ENCODE results near the gene HOXD13.
A peak's percentile ranks its signal among the peaks of the same experiment; 100 is the strongest.

DNA sequence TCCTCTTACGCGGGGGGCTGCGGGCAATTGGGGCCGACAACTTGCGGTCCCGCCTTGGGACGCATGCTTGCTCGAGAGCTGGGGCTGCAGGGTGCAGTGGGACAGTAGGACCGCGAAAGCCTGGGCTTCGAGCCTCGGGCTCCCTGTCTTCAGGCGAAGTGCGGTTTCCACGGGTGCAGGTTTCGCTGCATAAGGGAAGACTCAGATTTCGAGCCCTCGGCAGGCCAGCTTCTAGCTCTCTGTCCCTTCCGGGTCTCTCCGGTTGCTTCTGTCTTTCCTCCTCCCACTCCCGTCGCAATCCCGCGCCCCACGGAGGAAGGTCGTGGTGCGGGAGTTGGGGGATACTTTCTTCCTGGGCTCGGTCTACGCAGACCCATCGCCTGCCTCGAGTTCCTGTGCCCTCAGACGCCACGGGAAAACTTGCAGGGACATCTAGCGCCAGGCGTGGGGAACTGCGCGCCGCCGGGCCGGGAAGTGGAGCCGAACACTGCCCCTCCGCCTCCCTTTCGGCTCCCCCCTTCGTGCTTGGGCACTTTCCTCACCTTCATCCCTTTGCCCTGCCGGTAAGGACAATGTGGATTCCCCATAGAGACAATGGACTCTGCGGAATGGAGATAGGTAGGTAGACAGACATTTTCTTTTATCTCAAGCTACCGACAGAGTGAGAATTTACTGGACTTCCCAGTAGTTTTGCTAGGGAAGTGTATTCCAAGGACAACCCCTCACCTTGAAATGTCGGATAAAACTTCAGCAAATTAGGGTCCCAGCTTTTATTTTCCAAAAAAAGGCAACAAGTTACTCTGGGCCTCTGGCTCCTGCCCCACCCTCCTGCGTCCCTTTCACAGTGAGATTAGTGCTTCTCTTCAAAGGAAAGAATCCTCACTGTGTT lies 4.2 kb upstream of the HOXD13 start:
- TF ChIP-seq, protein P1, sequence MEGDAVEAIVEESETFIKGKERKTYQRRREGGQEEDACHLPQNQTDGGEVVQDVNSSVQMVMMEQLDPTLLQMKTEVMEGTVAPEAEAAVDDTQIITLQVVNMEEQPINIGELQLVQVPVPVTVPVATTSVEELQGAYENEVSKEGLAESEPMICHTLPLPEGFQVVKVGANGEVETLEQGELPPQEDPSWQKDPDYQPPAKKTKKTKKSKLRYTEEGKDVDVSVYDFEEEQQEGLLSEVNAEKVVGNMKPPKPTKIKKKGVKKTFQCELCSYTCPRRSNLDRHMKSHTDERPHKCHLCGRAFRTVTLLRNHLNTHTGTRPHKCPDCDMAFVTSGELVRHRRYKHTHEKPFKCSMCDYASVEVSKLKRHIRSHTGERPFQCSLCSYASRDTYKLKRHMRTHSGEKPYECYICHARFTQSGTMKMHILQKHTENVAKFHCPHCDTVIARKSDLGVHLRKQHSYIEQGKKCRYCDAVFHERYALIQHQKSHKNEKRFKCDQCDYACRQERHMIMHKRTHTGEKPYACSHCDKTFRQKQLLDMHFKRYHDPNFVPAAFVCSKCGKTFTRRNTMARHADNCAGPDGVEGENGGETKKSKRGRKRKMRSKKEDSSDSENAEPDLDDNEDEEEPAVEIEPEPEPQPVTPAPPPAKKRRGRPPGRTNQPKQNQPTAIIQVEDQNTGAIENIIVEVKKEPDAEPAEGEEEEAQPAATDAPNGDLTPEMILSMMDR (IDR thresholded peaks at IDR 0.05): peak; percentile 54 to 79 (median 58)
- TF ChIP-seq POLR2A (IDR thresholded peaks at IDR 0.05): no peak

Measured in uterus (tissue), 2 donors.